ENCODE measurements around the gene SF3B2. TPM values are rescaled to one million over a fixed set of nuclear protein-coding genes. Genes with fewer than 3 reads are reported as not detected.

SF3B2 gene
- total and polyA plus RNA-seq, 10 donors, result 77.5 to 195 (median 147) TPM

GRCh38 chr11:66062408-66062807 lies 10.2 kb downstream of the SF3B2 start:
- no peak for TF ChIP-seq POLR2A (IDR thresholded peaks at IDR 0.05)
- TF ChIP-seq, protein P1, sequence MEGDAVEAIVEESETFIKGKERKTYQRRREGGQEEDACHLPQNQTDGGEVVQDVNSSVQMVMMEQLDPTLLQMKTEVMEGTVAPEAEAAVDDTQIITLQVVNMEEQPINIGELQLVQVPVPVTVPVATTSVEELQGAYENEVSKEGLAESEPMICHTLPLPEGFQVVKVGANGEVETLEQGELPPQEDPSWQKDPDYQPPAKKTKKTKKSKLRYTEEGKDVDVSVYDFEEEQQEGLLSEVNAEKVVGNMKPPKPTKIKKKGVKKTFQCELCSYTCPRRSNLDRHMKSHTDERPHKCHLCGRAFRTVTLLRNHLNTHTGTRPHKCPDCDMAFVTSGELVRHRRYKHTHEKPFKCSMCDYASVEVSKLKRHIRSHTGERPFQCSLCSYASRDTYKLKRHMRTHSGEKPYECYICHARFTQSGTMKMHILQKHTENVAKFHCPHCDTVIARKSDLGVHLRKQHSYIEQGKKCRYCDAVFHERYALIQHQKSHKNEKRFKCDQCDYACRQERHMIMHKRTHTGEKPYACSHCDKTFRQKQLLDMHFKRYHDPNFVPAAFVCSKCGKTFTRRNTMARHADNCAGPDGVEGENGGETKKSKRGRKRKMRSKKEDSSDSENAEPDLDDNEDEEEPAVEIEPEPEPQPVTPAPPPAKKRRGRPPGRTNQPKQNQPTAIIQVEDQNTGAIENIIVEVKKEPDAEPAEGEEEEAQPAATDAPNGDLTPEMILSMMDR (IDR thresholded peaks at IDR 0.05 in 8 of 11, conservative IDR thresholded peaks at IDR 0.05 in 3 of 11), result no peak
- TF ChIP-seq POLR2AphosphoS5 (IDR thresholded peaks at IDR 0.05), result no peak
- Histone ChIP-seq H3K4me1 (peaks cover 0 to 38% (median 10%) of the 10 kb centered on the region in 6 donors), H3K27ac (no peak overlapping the region), H3K4me3 (no peak overlapping the region), H3K36me3 (peaks cover 23 to 100% (median 98%) of the 10 kb centered on the region in 6 donors), H3K9me3 (no peaks in the 10 kb centered on the region), H3K27me3 (replicated peaks in 1 of 7) (no peaks in the 10 kb centered on the region)
- 91 to 98% (median 94%) methylated on average over 2 of the region's 2 CpGs for WGBS, 5 donors
- intact Hi-C loops (cut with DNase I; ENCODE audit: low total_unique reads), result loop anchor here (10.0 kb wide), 1 partner anchor 72 kb away; no protein-coding TSS in a partner anchor
- no peak for DNase-seq

DNA sequence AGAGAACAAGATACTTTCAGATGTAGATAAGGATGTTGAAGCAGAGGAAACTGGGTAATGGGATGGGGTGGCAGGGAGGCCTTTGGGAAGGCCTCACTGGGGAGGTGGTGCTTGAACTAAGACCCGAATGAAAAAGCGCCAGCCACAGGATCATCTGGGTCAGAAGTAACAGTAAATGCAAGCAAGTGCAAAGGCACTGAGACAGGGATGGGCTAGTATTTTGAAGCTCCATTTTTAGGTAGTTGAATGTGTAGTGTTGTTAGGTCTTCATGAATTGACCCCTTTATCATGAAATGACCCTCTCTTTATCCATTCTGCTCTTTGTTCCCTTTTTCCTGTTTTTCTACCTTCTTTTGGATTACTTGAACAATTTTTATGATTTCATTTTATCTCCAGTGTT lies 11.7 kb downstream of the SF3B2 start:
- no peak overlapping the region for H3K4me3 ChIP-seq
- no peak for TF ChIP-seq POLR2AphosphoS5 (IDR thresholded peaks at IDR 0.05)
- TF ChIP-seq, protein P1 (IDR thresholded peaks at IDR 0.05 in 8 of 11, conservative IDR thresholded peaks at IDR 0.05 in 3 of 11), result no peak
- no peak for TF ChIP-seq POLR2A (IDR thresholded peaks at IDR 0.05)
- peak overlapping the region in 1 of 8 donors; percentile 7 for H3K27ac ChIP-seq
- WGBS, 5 donors, result 94 to 98% (median 95%) methylated on average over 2 of the region's 2 CpGs
- H3K9me3 ChIP-seq, result no peaks in the 10 kb centered on the region
- H3K4me1 ChIP-seq, result peaks cover 14 to 52% (median 24%) of the 10 kb centered on the region in 6 donors
- H3K36me3 ChIP-seq, result peaks cover 20 to 100% (median 95%) of the 10 kb centered on the region in 6 donors
- intact Hi-C loops (cut with DNase I; ENCODE audit: low total_unique reads), result loop anchor here (10.0 kb wide), 1 partner anchor 71 kb away; no protein-coding TSS in a partner anchor
- H3K27me3 ChIP-seq (replicated peaks in 1 of 7), result no peaks in the 10 kb centered on the region
- DNase-seq, result no peak

DNA sequence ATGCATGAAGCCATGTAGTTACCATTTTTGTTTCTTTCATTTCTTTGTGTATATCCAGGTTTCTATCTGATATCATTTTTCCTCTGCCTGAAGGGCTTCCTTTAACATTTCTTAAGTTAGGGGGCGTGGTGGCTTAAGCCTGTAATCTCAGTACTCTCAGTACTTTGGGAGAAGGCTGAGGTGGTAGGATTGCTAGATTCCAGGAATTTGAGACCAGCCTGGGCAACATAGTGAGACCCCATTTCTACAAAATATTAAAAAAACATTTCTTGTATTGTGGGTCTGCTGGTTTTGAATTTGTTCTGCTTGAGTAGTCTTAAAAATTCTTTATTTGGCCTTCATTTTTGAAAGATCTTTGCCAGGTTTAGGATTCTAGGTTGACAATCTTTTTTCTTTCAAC lies 12.4 kb downstream of the SF3B2 start:
- TF ChIP-seq, protein P1 (IDR thresholded peaks at IDR 0.05 in 8 of 11, conservative IDR thresholded peaks at IDR 0.05 in 3 of 11), result no peak
- TF ChIP-seq POLR2AphosphoS5 (IDR thresholded peaks at IDR 0.05) (no peak), POLR2A (IDR thresholded peaks at IDR 0.05) (no peak)
- Histone ChIP-seq H3K4me1 (peaks cover 20 to 59% (median 31%) of the 10 kb centered on the region in 6 donors), H3K4me3 (no peak overlapping the region), H3K27me3 (replicated peaks in 1 of 7) (no peaks in the 10 kb centered on the region), H3K27ac (no peak overlapping the region), H3K36me3 (peaks cover 17 to 95% (median 89%) of the 10 kb centered on the region in 6 donors), H3K9me3 (no peaks in the 10 kb centered on the region)
- 96 to 100% (median 100%) methylated on average over 1 of the region's 1 CpG for WGBS, 5 donors
- no peak for DNase-seq
- intact Hi-C loops (cut with DNase I; ENCODE audit: low total_unique reads), result loop anchor here (10.0 kb wide), 1 partner anchor 70 kb away; no protein-coding TSS in a partner anchor

GRCh38 chr11:66066751-66067150 lies 14.6 kb downstream of the SF3B2 start:
- intact Hi-C loops (cut with DNase I; ENCODE audit: low total_unique reads), result loop anchor here (10.0 kb wide), 1 partner anchor 68 kb away; no protein-coding TSS in a partner anchor
- no peaks in the 10 kb centered on the region for H3K9me3 ChIP-seq
- 42 to 49% (median 46%) methylated on average over 3 of the region's 3 CpGs for WGBS, 5 donors
- peaks cover 24 to 67% (median 43%) of the 10 kb centered on the region in 6 donors for H3K4me1 ChIP-seq
- H3K27me3 ChIP-seq (replicated peaks in 1 of 7), result no peaks in the 10 kb centered on the region
- TF ChIP-seq POLR2AphosphoS5 (IDR thresholded peaks at IDR 0.05) (no peak), POLR2A (IDR thresholded peaks at IDR 0.05) (no peak)
- TF ChIP-seq, protein P1 (IDR thresholded peaks at IDR 0.05 in 8 of 11, conservative IDR thresholded peaks at IDR 0.05 in 3 of 11), result no peak
- H3K4me3 ChIP-seq, result no peak overlapping the region
- DNase-seq, result no peak
- peaks cover 15 to 73% (median 67%) of the 10 kb centered on the region in 6 donors for H3K36me3 ChIP-seq
- H3K27ac ChIP-seq, result peak overlapping the region in 4 of 8 donors; percentile 24 to 99 (median 97)

Measured in spleen (tissue), 11 donors.